Spleen (tissue), 7 donors: ENCODE data around the gene PKMYT1.

Source experiments
- POLR2AphosphoS5 ChIP-seq, 3 donors: sonication (generic); formaldehyde crosslinking; IDR thresholded peaks; one replicate each; pipeline ENCODE4 v1.5.1; 2017; ENCODE audit warnings: antibody characterized with exemption in 3 of 3
- TF ChIP-seq, protein P1 (sequence below), 11 experiments: fragments of 200-600 bp in 7 of 11; fragments of 450-650 bp in 4 of 11; sonication (generic) in 4 of 11; IDR thresholded peaks in 8 of 11; conservative IDR thresholded peaks in 3 of 11; 1 replicate in 7 of 11; 2 replicates in 4 of 11; pipeline versions ENCODE4 v1.4.0 to v1.8.0; 2016 to 2021; ENCODE audit warnings: antibody characterized with exemption in 11 of 11, inconsistent platforms in 4 of 11, mild to moderate bottlenecking in 1 of 11
- donor health status: DM: no; HTN: no; CAD: no; lungs with moderate emphysema.
- donor health status: DM: no; HTN: no; CAD: no.
- donor health status: DM: no; HTN: no; CAD: no.

GRCh38 chr16:3013491-3013951, 33.3 kb upstream of the PKMYT1 start:
- no peak for TF ChIP-seq POLR2AphosphoS5 (IDR thresholded peaks at IDR 0.05)
- TF ChIP-seq, protein P1, sequence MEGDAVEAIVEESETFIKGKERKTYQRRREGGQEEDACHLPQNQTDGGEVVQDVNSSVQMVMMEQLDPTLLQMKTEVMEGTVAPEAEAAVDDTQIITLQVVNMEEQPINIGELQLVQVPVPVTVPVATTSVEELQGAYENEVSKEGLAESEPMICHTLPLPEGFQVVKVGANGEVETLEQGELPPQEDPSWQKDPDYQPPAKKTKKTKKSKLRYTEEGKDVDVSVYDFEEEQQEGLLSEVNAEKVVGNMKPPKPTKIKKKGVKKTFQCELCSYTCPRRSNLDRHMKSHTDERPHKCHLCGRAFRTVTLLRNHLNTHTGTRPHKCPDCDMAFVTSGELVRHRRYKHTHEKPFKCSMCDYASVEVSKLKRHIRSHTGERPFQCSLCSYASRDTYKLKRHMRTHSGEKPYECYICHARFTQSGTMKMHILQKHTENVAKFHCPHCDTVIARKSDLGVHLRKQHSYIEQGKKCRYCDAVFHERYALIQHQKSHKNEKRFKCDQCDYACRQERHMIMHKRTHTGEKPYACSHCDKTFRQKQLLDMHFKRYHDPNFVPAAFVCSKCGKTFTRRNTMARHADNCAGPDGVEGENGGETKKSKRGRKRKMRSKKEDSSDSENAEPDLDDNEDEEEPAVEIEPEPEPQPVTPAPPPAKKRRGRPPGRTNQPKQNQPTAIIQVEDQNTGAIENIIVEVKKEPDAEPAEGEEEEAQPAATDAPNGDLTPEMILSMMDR (IDR thresholded peaks at IDR 0.05 in 8 of 11, conservative IDR thresholded peaks at IDR 0.05 in 3 of 11): no peak
